ENCODE results near the gene RPS19. TPM values are rescaled to one million over a fixed set of nuclear protein-coding genes. Genes with fewer than 3 reads are reported as not detected.

RPS19 gene
- total and polyA plus RNA-seq, 4 donors: 275 to 655 (median 476) TPM

DNA sequence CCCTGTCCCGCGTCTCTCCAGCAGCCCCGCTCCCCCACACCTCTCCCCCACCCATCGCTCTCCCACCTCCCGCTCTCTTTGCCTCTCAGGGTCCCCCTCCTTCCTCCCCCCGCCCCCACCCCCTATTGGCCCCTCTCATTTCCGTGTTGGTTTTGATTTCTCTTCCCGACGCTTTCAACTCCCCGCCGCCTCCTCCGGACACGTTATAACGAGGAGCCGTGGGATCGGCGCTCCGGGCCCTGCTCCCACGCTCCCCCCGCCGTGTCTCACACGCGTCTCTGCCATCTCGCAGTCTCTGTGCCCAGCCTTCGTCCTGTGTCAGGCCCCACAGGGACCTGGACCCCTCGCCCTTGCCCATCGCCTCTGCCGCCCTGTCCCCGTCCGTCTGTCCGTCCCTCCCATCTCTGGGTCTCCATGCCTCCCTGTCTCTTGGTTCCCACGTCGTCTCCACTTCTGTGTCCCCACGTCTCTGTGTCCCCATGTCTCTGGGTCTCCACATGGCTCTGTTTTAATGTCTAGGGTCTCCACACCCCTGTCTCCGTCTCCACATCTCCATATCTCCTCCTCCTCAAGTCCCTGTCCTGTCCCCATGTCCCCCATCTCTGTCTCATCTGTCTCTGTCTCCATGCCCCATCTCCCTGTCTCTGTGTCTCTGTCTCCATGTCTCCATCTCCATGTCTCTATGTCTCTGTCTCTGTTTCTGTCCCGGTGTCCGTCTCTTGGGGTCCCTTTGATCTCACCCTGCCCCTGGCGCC, 55.1 kb downstream of the RPS19 start:
- H3K4me1 ChIP-seq (ENCODE audit: control insufficient read depth in 4 of 4, insufficient read depth in 4 of 4, low read length in 3 of 4): peaks cover 0 to 3% (median 1%) of the 10 kb centered on the region in 4 donors

More for the DNA sequence above, 55.1 kb downstream of the RPS19 start:
- 5% methylated on average over 38 of the region's 38 CpGs for WGBS
- Histone ChIP-seq H3K4me3 (ENCODE audit: low read depth in 1 of 3, low read length in 3 of 3) (no peak overlapping the region), H3K9ac (ENCODE audit: low read depth in 1 of 2, low read length in 2 of 2) (no peak overlapping the region), H3K9me3 (ENCODE audit: control insufficient read depth in 4 of 4, low read length in 3 of 4) (peaks cover 0 to 2% (median 0%) of the 10 kb centered on the region in 4 donors), H3K27ac (ENCODE audit: low read depth in 1 of 2, low read length in 2 of 2) (no peak overlapping the region), H3K27me3 (ENCODE audit: control insufficient read depth in 4 of 4, insufficient read depth in 4 of 4, low read length in 3 of 4) (peaks cover 4 to 16% (median 9%) of the 10 kb centered on the region in 4 donors), H3K36me3 (ENCODE audit: control insufficient read depth in 4 of 4, insufficient read depth in 3 of 4, low read depth in 1 of 4, low read length in 3 of 4) (no peaks in the 10 kb centered on the region)
- DNase-seq (ENCODE audit: low spot score): no peak
- TF ChIP-seq RXRA (IDR thresholded peaks at IDR 0.05) (no peak), JUND (IDR thresholded peaks at IDR 0.05) (no peak), EGR1 (IDR thresholded peaks at IDR 0.05; ENCODE audit: low read depth in 2 of 2) (no peak), FOXA1 (IDR thresholded peaks at IDR 0.05) (no peak), NR2F2 (IDR thresholded peaks at IDR 0.05) (no peak), GABPA (IDR thresholded peaks at IDR 0.05 in 1 of 2, conservative IDR thresholded peaks at IDR 0.05 in 1 of 2) (no peak), HNF4G (IDR thresholded peaks at IDR 0.05) (no peak), HNF4A (conservative IDR thresholded peaks at IDR 0.05) (no peak), RAD21 (IDR thresholded peaks at IDR 0.05) (no peak), FOXA2 (IDR thresholded peaks at IDR 0.05) (no peak), YY1 (IDR thresholded peaks at IDR 0.05) (no peak), TAF1 (conservative IDR thresholded peaks at IDR 0.05) (no peak), SP1 (IDR thresholded peaks at IDR 0.05) (no peak)
- TF ChIP-seq, protein P1, sequence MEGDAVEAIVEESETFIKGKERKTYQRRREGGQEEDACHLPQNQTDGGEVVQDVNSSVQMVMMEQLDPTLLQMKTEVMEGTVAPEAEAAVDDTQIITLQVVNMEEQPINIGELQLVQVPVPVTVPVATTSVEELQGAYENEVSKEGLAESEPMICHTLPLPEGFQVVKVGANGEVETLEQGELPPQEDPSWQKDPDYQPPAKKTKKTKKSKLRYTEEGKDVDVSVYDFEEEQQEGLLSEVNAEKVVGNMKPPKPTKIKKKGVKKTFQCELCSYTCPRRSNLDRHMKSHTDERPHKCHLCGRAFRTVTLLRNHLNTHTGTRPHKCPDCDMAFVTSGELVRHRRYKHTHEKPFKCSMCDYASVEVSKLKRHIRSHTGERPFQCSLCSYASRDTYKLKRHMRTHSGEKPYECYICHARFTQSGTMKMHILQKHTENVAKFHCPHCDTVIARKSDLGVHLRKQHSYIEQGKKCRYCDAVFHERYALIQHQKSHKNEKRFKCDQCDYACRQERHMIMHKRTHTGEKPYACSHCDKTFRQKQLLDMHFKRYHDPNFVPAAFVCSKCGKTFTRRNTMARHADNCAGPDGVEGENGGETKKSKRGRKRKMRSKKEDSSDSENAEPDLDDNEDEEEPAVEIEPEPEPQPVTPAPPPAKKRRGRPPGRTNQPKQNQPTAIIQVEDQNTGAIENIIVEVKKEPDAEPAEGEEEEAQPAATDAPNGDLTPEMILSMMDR (IDR thresholded peaks at IDR 0.05; ENCODE audit: low read depth, low read length, missing input control): no peak
- TF ChIP-seq, protein P2, sequence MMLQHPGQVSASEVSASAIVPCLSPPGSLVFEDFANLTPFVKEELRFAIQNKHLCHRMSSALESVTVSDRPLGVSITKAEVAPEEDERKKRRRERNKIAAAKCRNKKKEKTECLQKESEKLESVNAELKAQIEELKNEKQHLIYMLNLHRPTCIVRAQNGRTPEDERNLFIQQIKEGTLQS (IDR thresholded peaks at IDR 0.05): no peak
- TF ChIP-seq, protein P3, sequence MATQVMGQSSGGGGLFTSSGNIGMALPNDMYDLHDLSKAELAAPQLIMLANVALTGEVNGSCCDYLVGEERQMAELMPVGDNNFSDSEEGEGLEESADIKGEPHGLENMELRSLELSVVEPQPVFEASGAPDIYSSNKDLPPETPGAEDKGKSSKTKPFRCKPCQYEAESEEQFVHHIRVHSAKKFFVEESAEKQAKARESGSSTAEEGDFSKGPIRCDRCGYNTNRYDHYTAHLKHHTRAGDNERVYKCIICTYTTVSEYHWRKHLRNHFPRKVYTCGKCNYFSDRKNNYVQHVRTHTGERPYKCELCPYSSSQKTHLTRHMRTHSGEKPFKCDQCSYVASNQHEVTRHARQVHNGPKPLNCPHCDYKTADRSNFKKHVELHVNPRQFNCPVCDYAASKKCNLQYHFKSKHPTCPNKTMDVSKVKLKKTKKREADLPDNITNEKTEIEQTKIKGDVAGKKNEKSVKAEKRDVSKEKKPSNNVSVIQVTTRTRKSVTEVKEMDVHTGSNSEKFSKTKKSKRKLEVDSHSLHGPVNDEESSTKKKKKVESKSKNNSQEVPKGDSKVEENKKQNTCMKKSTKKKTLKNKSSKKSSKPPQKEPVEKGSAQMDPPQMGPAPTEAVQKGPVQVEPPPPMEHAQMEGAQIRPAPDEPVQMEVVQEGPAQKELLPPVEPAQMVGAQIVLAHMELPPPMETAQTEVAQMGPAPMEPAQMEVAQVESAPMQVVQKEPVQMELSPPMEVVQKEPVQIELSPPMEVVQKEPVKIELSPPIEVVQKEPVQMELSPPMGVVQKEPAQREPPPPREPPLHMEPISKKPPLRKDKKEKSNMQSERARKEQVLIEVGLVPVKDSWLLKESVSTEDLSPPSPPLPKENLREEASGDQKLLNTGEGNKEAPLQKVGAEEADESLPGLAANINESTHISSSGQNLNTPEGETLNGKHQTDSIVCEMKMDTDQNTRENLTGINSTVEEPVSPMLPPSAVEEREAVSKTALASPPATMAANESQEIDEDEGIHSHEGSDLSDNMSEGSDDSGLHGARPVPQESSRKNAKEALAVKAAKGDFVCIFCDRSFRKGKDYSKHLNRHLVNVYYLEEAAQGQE (IDR thresholded peaks at IDR 0.05): no peak
- TF ChIP-seq, protein P4, sequence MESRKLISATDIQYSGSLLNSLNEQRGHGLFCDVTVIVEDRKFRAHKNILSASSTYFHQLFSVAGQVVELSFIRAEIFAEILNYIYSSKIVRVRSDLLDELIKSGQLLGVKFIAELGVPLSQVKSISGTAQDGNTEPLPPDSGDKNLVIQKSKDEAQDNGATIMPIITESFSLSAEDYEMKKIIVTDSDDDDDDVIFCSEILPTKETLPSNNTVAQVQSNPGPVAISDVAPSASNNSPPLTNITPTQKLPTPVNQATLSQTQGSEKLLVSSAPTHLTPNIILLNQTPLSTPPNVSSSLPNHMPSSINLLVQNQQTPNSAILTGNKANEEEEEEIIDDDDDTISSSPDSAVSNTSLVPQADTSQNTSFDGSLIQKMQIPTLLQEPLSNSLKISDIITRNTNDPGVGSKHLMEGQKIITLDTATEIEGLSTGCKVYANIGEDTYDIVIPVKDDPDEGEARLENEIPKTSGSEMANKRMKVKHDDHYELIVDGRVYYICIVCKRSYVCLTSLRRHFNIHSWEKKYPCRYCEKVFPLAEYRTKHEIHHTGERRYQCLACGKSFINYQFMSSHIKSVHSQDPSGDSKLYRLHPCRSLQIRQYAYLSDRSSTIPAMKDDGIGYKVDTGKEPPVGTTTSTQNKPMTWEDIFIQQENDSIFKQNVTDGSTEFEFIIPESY (IDR thresholded peaks at IDR 0.05): no peak
- TF ChIP-seq, protein P5, sequence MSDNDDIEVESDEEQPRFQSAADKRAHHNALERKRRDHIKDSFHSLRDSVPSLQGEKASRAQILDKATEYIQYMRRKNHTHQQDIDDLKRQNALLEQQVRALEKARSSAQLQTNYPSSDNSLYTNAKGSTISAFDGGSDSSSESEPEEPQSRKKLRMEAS (IDR thresholded peaks at IDR 0.05): no peak
